Measurements from ENCODE around the gene COL16A1.

The COL16A1 gene

GRCh38 chr1:31666263-31666963, 37.4 kb downstream of the COL16A1 start:
- Mint-ChIP-seq H3K27ac (no peak overlapping the region), H3K4me3 (no peak overlapping the region), H3K36me3 (ENCODE audit: low read depth) (no peaks in the 10 kb centered on the region), H3K9me3 (no peaks in the 10 kb centered on the region), H3K27me3 (peaks cover 50% of the 10 kb centered on the region), H3K4me1 (ENCODE audit: low read depth) (peaks cover 18% of the 10 kb centered on the region)
- intact Hi-C loops (cut with micrococcal nuclease) = loop anchor here (10.0 kb wide), 1 partner anchor 298 kb away; no protein-coding TSS in a partner anchor

DNA sequence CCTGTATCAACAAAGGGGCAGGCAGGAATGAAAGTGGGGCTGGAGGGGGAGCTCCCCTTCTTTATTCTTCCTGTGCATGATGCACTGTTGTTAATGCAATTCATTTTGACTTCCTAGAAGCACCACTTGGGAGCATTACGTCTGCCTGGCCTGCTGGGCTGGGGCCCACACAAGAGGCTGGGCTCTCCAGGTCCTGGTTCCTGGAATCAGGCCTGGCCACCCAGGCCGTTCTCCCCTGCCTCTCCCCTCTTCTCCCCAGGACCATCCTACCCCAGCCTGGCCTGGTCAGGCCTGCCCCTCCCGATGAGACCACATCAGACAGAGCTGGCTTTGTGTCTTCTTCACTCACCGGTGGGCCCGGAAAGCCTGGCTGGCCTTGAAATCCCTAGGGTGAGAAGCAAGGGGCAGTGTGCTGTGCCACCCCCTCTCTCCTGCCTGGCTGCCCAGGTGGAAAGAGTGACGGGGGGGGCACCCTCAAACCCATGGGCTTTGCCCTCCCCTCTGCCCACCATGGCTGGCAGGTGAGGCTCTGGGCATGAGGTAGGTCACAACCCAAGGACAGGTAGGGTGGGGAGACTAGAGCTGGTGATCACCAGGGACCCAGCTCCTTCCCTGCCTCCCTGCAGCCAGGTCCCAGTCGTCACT, 38.5 kb downstream of the COL16A1 start:
- intact Hi-C loops (cut with micrococcal nuclease) = loop anchor here (10.0 kb wide), 1 partner anchor 299 kb away; no protein-coding TSS in a partner anchor
- Mint-ChIP-seq H3K27me3 (peaks cover 39% of the 10 kb centered on the region), H3K9me3 (no peaks in the 10 kb centered on the region), H3K27ac (no peak overlapping the region), H3K4me3 (no peak overlapping the region), H3K36me3 (ENCODE audit: low read depth) (no peaks in the 10 kb centered on the region), H3K4me1 (ENCODE audit: low read depth) (peaks cover 16% of the 10 kb centered on the region)

GRCh38 chr1:31664528-31664927, 39.3 kb downstream of the COL16A1 start:
- H3K9me3 Mint-ChIP-seq = no peaks in the 10 kb centered on the region
- peaks cover 8% of the 10 kb centered on the region for H3K4me1 Mint-ChIP-seq (ENCODE audit: low read depth)
- no peak overlapping the region for H3K4me3 Mint-ChIP-seq
- intact Hi-C loops (cut with micrococcal nuclease) = loop anchor here (10.0 kb wide), 1 partner anchor 300 kb away; no protein-coding TSS in a partner anchor
- H3K27me3 Mint-ChIP-seq = peaks cover 31% of the 10 kb centered on the region
- H3K36me3 Mint-ChIP-seq (ENCODE audit: low read depth) = no peaks in the 10 kb centered on the region
- H3K27ac Mint-ChIP-seq = no peak overlapping the region

GRCh38 chr1:31663622-31664452, 40.0 kb downstream of the COL16A1 start:
- H3K36me3 Mint-ChIP-seq (ENCODE audit: low read depth) = no peaks in the 10 kb centered on the region

GRCh38 chr1:31662463-31662862, 41.4 kb downstream of the COL16A1 start:
- intact Hi-C loops (cut with micrococcal nuclease) = loop anchor here (10.0 kb wide), 1 partner anchor 302 kb away; no protein-coding TSS in a partner anchor
- Mint-ChIP-seq H3K36me3 (ENCODE audit: low read depth) (no peaks in the 10 kb centered on the region), H3K27me3 (peaks cover 13% of the 10 kb centered on the region), H3K27ac (no peak overlapping the region), H3K4me1 (ENCODE audit: low read depth) (peaks cover 18% of the 10 kb centered on the region), H3K9me3 (no peaks in the 10 kb centered on the region), H3K4me3 (no peak overlapping the region)

More at GRCh38 chr1:31663622-31664452, 40.0 kb downstream of the COL16A1 start:
- Mint-ChIP-seq H3K27me3 (peaks cover 24% of the 10 kb centered on the region), H3K27ac (no peak overlapping the region), H3K4me1 (ENCODE audit: low read depth) (peaks cover 5% of the 10 kb centered on the region), H3K9me3 (no peaks in the 10 kb centered on the region), H3K4me3 (no peak overlapping the region)
- intact Hi-C loops (cut with micrococcal nuclease) = loop anchor here (1.0 to 10.0 kb wide), 2 partner anchors 125 to 301 kb away; no protein-coding TSS in a partner anchor

GRCh38 chr1:31661856-31662255, 42.0 kb downstream of the COL16A1 start:
- no peak overlapping the region for H3K27ac Mint-ChIP-seq
- no peaks in the 10 kb centered on the region for H3K9me3 Mint-ChIP-seq
- no peaks in the 10 kb centered on the region for H3K36me3 Mint-ChIP-seq (ENCODE audit: low read depth)
- peaks cover 12% of the 10 kb centered on the region for H3K27me3 Mint-ChIP-seq
- intact Hi-C loops (cut with micrococcal nuclease) = loop anchor here (10.0 kb wide), 1 partner anchor 303 kb away; no protein-coding TSS in a partner anchor
- no peak overlapping the region for H3K4me3 Mint-ChIP-seq
- peaks cover 18% of the 10 kb centered on the region for H3K4me1 Mint-ChIP-seq (ENCODE audit: low read depth)

DNA sequence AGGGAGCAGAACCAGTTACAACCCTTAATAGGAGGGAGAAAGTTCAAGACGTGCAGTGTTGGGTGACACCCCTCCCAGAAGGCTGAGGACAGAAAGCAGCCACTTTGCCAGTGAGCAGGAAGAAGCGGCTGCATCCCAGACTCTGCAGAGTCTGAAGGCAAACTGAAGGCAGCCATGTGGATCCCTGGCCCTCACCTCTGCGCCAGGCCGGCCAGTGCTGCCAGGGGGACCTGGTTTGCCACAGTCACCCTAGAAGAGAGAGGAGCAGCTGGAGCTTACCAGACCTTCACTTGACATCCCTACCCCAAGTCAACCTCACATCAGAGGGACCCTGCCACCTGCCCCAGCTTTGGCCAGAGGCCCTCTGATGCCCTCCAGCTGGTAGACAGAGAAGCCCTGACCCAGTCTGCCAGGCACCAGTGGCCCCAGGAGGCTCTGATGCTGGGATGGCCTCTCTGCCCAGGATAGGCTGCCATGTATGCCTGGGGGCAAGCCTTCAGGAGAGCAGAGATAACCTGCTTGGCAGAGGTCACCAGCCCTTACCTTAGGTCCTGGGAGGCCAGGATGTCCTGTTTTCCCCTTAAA, 42.9 kb downstream of the COL16A1 start:
- H3K9me3 Mint-ChIP-seq = no peaks in the 10 kb centered on the region
- H3K27ac Mint-ChIP-seq = no peak overlapping the region
- H3K4me3 Mint-ChIP-seq = no peak overlapping the region
- H3K27me3 Mint-ChIP-seq = peaks cover 13% of the 10 kb centered on the region
- H3K36me3 Mint-ChIP-seq (ENCODE audit: low read depth) = no peaks in the 10 kb centered on the region
- peaks cover 13% of the 10 kb centered on the region for H3K4me1 Mint-ChIP-seq (ENCODE audit: low read depth)
- intact Hi-C loops (cut with micrococcal nuclease) = loop anchor here (10.0 kb wide), 1 partner anchor 304 kb away; no protein-coding TSS in a partner anchor

DNA sequence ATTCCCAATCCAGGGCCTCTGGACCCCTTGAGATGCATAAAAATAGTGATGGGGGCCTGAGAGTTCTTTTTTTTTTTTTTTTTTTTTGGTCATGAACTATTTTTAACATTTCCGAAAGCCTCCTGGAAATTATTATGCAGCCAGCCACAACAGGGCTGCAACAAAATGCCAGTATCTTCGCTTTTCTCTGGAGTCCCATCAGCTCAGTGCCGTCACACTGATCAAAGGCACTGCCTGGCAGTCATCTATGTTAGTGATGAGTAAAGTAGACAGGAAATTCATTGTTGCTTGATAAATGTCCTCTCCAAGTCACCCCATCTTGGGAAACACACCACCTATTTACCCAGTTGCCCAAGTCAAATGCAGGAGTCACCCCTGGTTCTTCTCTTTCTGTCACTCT, 43.9 kb downstream of the COL16A1 start:
- Mint-ChIP-seq H3K36me3 (ENCODE audit: low read depth) (no peaks in the 10 kb centered on the region), H3K4me1 (ENCODE audit: low read depth) (peaks cover 13% of the 10 kb centered on the region), H3K4me3 (no peak overlapping the region), H3K9me3 (no peaks in the 10 kb centered on the region), H3K27me3 (peaks cover 11% of the 10 kb centered on the region), H3K27ac (no peak overlapping the region)
- intact Hi-C loops (cut with micrococcal nuclease) = loop anchor here (10.0 kb wide), 1 partner anchor 305 kb away; no protein-coding TSS in a partner anchor

- H3K27ac Mint-ChIP-seq = no peak overlapping the region
- H3K36me3 Mint-ChIP-seq (ENCODE audit: low read depth) = no peaks in the 10 kb centered on the region
- no peak overlapping the region for H3K4me3 Mint-ChIP-seq
- peaks cover 13% of the 10 kb centered on the region for H3K4me1 Mint-ChIP-seq (ENCODE audit: low read depth)
- intact Hi-C loops (cut with micrococcal nuclease) = no loop called here
- peaks cover 7% of the 10 kb centered on the region for H3K27me3 Mint-ChIP-seq
- no peaks in the 10 kb centered on the region for H3K9me3 Mint-ChIP-seq
Observed at GRCh38 chr1:31658721-31659120, 45.1 kb downstream of the COL16A1 start.

DNA sequence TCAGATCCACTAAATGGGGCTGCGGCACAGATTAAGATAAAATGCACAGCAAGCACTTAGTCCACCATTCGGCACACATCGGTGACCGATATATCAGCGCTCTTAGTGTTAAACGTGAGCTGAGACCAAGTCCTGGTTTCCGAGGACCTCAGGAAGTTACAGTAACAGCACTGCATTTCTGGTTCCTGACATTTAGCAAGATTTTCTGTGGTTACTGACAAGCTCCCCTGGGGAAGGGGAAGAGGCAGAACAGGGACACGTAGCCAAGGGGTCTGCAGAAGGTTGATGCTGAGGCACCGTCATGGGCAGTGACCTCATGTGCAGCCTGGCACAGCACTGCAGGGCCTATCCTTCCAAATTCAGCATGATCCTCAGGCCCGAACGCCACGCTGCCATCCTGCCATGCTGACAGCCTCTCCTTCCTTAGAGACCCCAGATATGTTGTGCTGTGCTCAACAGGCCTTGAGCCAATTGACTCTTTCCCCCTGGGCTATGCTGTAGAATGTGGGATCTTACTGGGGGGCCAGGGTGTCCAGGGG, 45.8 kb downstream of the COL16A1 start:
- no peak overlapping the region for H3K4me3 Mint-ChIP-seq
- no peaks in the 10 kb centered on the region for H3K36me3 Mint-ChIP-seq (ENCODE audit: low read depth)
- no peaks in the 10 kb centered on the region for H3K9me3 Mint-ChIP-seq
- H3K27me3 Mint-ChIP-seq = peaks cover 3% of the 10 kb centered on the region
- peaks cover 13% of the 10 kb centered on the region for H3K4me1 Mint-ChIP-seq (ENCODE audit: low read depth)
- intact Hi-C loops (cut with micrococcal nuclease) = no loop called here
- H3K27ac Mint-ChIP-seq = no peak overlapping the region

GRCh38 chr1:31657020-31657804, 46.6 kb downstream of the COL16A1 start:
- intact Hi-C loops (cut with micrococcal nuclease) = no loop called here
- Mint-ChIP-seq H3K36me3 (ENCODE audit: low read depth) (no peaks in the 10 kb centered on the region), H3K27ac (no peak overlapping the region), H3K9me3 (no peaks in the 10 kb centered on the region), H3K4me3 (no peak overlapping the region), H3K27me3 (peaks cover 1% of the 10 kb centered on the region), H3K4me1 (ENCODE audit: low read depth) (peaks cover 13% of the 10 kb centered on the region)

GRCh38 chr1:31655756-31656155, 48.1 kb downstream of the COL16A1 start:
- peaks cover 13% of the 10 kb centered on the region for H3K4me1 Mint-ChIP-seq (ENCODE audit: low read depth)
- H3K27me3 Mint-ChIP-seq = peaks cover 1% of the 10 kb centered on the region
- no peak overlapping the region for H3K4me3 Mint-ChIP-seq
- H3K9me3 Mint-ChIP-seq = no peaks in the 10 kb centered on the region
- intact Hi-C loops (cut with micrococcal nuclease) = no loop called here
- H3K27ac Mint-ChIP-seq = no peak overlapping the region
- no peaks in the 10 kb centered on the region for H3K36me3 Mint-ChIP-seq (ENCODE audit: low read depth)

- Mint-ChIP-seq H3K4me3 (no peak overlapping the region), H3K27ac (no peak overlapping the region), H3K9me3 (no peaks in the 10 kb centered on the region), H3K36me3 (ENCODE audit: low read depth) (no peaks in the 10 kb centered on the region), H3K4me1 (ENCODE audit: low read depth) (peaks cover 13% of the 10 kb centered on the region), H3K27me3 (peaks cover 1% of the 10 kb centered on the region)
- intact Hi-C loops (cut with micrococcal nuclease) = no loop called here
Observed at GRCh38 chr1:31655104-31655503, 48.7 kb downstream of the COL16A1 start.
